Inflammatory macrophage (primary cell): Measurements from ENCODE around the gene SH2B3.
"Not testable (repeated sequence)": the region's sequence is repeated elsewhere in the genome, so short reads cannot be mapped to it uniquely, and the experiment has no call there.

Source experiments
- DNase-seq, 2 donors: peaks; one replicate each; pipeline ENCODE4 v3.0.0-alpha.2; 2020 to 2022

SH2B3 gene

GRCh38 chr12:111462210-111462769, 56.6 kb downstream of the SH2B3 start:
- peak in 1 of 2 donors; percentile 80 for DNase-seq

DNA sequence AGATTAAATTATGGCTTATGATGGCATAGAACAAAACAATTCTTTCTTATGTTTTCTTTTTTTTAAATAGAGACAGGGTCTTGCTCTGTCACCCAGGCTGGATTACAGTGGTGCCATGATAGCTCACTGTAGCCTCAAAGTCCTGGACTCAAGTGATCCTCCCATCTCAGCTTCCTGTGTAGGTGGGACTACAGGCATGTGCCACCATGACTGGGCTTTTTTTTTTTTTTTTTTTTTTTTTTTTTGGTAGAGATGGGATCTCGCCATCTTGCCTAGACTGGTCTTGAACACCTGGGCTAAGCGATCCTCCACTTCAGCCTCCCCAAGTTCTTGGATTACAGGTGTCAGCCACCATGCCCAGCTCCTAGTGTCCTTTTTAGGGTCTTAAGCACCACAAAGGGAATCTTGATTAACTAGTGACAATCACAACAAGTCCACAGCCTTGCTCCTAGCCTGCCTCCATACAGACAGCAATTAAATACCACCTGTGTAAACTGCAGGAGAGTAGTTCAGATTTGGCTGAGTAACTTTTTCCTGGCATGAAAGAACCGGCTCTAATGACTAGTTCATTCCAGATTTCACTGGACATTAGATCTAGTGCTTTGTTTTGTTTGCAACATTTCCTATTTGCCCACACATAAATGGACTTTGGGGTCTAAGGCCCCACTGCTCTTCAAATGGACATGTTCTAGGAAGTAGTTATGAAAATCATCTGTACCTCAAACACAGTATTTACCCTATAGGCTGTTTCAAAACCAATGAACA, 61.6 kb downstream of the SH2B3 start:
- peak; percentile 29 to 45 for DNase-seq

DNA sequence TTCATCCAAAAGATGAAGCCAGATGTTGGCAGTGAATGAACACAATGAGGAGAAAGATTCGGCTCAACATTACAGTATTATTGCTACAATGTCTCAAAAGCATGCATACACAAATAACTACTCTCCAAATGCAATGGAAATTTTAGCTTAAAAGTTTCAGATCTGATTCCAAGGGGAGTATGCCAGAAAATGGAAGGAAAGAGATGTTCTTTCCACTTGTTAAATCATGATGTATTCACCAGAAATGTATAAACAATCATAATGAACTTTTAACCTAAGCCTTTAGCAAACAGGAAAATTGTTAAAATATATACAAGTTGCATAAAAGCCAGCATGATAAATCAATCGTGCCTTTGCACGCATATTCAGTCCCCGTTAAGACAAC, 62.1 kb downstream of the SH2B3 start:
- DNase-seq, result no peak

- no peak for DNase-seq
These were observed 63.7 kb downstream of the SH2B3 start for GRCh38 chr12:111469401-111469800.

DNA sequence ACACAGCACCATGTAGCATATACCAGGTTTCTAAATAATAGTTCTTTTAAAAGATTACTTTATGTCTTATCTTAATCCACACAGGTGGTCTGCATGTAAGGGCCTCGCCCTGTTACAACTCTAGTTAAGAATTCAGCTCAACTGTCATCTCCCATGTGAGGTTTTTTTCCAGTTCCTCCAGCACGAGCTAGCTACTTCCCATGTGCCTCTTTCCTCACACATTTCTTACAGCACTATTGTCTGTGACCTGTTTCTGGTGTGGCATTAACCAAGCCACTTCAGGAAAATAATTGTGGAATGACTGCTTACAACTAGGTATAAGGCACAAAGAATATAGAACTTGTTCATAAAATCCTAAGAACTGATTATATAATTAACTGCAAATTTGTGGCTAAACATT, 65.5 kb downstream of the SH2B3 start:
- peak; percentile 52 to 65 for DNase-seq

DNA sequence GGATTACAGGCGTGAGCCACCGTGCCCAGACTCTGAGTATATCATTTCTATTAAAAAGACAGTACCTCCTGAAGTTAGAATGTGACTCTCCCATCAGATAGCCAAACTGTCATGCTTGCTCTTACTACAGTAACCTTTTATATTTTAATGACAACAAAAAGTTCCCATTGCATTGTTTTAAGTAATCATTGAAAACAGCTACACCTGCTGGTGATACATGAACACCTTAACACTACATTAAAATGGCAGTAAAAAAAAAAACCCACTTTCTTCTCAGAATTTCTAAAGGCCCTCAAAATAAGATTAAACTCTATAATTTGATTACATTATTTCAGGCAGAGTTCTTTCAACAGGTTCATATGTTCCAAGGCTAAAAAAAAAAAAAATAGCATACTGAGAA, 76.7 kb downstream of the SH2B3 start:
- no peak for DNase-seq

DNA sequence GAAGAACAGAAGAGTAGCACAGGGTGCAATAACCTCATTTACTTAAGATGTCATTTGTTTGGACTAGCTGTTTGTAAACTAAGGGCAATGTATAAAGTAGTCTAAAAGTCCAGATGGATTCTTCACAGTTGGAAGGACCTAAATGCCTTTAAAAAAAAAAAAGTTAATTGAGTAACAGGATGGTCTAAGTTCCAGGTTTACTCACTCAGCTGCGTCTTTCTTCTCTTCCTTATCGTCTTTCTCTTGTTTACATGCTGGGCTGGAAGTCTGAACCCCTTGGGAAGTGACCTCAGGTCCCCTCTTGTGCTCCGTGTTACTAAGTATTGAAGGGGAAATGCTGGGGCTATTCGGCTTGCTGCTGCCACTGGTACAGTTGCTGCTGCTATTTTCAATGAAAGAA, 82.5 kb downstream of the SH2B3 start:
- DNase-seq, result no peak

- DNase-seq, result no peak
These were observed 83.1 kb downstream of the SH2B3 start for GRCh38 chr12:111488798-111489197.

- DNase-seq, result not testable (repeated sequence)
These were observed 87.3 kb downstream of the SH2B3 start for GRCh38 chr12:111492979-111493378.

GRCh38 chr12:111494676-111495075, 89.0 kb downstream of the SH2B3 start:
- no peak for DNase-seq
